ENCODE results near the gene SYT12.
"Not testable (repeated sequence)": the region's sequence is repeated elsewhere in the genome, so short reads cannot be mapped to it uniquely, and the experiment has no call there.

The SYT12 gene

GRCh38 chr11:66987158-66987620 lies 35.7 kb upstream of the SYT12 start (continued):
- TF ChIP-seq ZNF146 (tag by site-specific recombination; IDR thresholded peaks at IDR 0.05), result no peak

DNA sequence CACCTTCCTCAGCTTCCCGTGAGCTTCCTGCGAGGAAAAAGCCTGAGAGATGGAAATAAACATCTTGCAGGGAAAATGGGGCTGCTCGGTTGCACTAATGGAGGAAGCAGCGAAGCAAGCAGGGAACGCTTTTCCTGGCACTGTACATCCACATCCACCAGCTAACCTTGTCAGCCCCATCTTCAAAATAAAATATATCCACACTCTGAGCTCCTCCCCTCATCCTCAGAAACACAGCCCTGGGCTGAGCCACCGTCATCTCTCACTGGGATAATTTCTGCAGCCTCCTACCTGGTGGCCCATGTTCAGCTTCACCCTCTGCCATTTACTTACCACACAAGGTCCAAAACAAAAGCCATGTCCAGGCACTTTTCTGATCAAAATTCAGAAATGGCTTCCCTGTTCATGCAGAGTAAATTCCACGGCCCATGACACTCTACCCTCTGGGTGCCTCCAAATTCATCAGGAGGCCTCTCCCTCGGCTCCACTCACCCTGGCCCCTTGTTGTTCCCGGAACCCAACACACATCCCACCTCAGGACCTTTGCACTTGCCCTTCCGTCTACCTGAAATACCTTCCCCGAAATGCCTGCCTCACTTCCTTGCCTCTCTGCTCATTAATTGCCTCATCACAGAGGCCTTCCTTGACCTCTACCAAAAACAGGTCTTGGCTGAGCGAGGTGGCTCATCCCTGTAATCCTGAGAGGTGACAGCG lies 34.9 kb upstream of the SYT12 start:
- TF ChIP-seq, protein P1, sequence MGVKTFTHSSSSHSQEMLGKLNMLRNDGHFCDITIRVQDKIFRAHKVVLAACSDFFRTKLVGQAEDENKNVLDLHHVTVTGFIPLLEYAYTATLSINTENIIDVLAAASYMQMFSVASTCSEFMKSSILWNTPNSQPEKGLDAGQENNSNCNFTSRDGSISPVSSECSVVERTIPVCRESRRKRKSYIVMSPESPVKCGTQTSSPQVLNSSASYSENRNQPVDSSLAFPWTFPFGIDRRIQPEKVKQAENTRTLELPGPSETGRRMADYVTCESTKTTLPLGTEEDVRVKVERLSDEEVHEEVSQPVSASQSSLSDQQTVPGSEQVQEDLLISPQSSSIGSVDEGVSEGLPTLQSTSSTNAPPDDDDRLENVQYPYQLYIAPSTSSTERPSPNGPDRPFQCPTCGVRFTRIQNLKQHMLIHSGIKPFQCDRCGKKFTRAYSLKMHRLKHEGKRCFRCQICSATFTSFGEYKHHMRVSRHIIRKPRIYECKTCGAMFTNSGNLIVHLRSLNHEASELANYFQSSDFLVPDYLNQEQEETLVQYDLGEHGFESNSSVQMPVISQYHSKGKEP (tag by site-specific recombination; IDR thresholded peaks at IDR 0.05), result no peak
- TF ChIP-seq ZNF623 (tag by site-specific recombination; IDR thresholded peaks at IDR 0.05), result peak; percentile 87
- no peaks in the 10 kb centered on the region for H3K4me1 ChIP-seq (ENCODE audit: control insufficient read depth, insufficient read depth, low read length)
- POLR2A ChIA-PET, result interaction anchor here (1.1 kb wide), 1 partner anchor 131 kb away, joined by 3 read pairs; the partner anchor contains the start of gene KDM2A

GRCh38 chr11:66988741-66989140 lies 34.2 kb upstream of the SYT12 start:
- POLR2A ChIA-PET; H3K27ac ChIP-seq (ENCODE audit: extremely low read depth, low read depth, low read length); H3K9me3 ChIP-seq (ENCODE audit: control insufficient read depth, insufficient read depth, low read depth, low read length); H3K36me3 ChIP-seq (ENCODE audit: control insufficient read depth in 2 of 2, insufficient read depth in 1 of 2, low read length in 2 of 2); H3K4me1 ChIP-seq (ENCODE audit: control insufficient read depth, insufficient read depth, low read length); H3K4me3 ChIP-seq (ENCODE audit: low read depth, low read length): not testable (repeated sequence)
- CTCF ChIA-PET, result interaction anchor here (0.6 kb wide), 2 partner anchors 9 to 62 kb away, joined by 3 to 5 read pairs; no protein-coding TSS in a partner anchor

More for the DNA sequence above, 34.9 kb upstream of the SYT12 start:
- H3K27ac ChIP-seq (ENCODE audit: extremely low read depth, low read depth, low read length), result no peak overlapping the region
- no peaks in the 10 kb centered on the region for H3K9me3 ChIP-seq (ENCODE audit: control insufficient read depth, insufficient read depth, low read depth, low read length)
- H3K36me3 ChIP-seq (ENCODE audit: control insufficient read depth in 2 of 2, insufficient read depth in 1 of 2, low read length in 2 of 2), result no peaks in the 10 kb centered on the region
- no peak overlapping the region for H3K4me3 ChIP-seq (ENCODE audit: low read depth, low read length)
- CTCF ChIA-PET, result no interaction called here

GRCh38 chr11:66989360-66989759 lies 33.6 kb upstream of the SYT12 start:
- H3K9me3 ChIP-seq (ENCODE audit: control insufficient read depth, insufficient read depth, low read depth, low read length); POLR2A ChIA-PET; H3K4me1 ChIP-seq (ENCODE audit: control insufficient read depth, insufficient read depth, low read length); H3K36me3 ChIP-seq (ENCODE audit: control insufficient read depth in 2 of 2, insufficient read depth in 1 of 2, low read length in 2 of 2); H3K27ac ChIP-seq (ENCODE audit: extremely low read depth, low read depth, low read length); H3K4me3 ChIP-seq (ENCODE audit: low read depth, low read length): not testable (repeated sequence)
- CTCF ChIA-PET, result interaction anchor here (0.6 kb wide), 2 partner anchors 8 to 62 kb away, joined by 3 to 5 read pairs; no protein-coding TSS in a partner anchor

- no peaks in the 10 kb centered on the region for H3K4me1 ChIP-seq (ENCODE audit: control insufficient read depth, insufficient read depth, low read length)
- no peak overlapping the region for H3K27ac ChIP-seq (ENCODE audit: extremely low read depth, low read depth, low read length)
- TF ChIP-seq ZIC2 (tag by site-specific recombination; IDR thresholded peaks at IDR 0.05), result no peak
- TF ChIP-seq ZSCAN5A (tag by site-specific recombination; IDR thresholded peaks at IDR 0.05), result no peak
- TF ChIP-seq ZNF114 (tag by site-specific recombination; IDR thresholded peaks at IDR 0.05), result no peak
- TF ChIP-seq ZSCAN23 (tag by site-specific recombination; IDR thresholded peaks at IDR 0.05), result no peak
- TF ChIP-seq, protein P2, sequence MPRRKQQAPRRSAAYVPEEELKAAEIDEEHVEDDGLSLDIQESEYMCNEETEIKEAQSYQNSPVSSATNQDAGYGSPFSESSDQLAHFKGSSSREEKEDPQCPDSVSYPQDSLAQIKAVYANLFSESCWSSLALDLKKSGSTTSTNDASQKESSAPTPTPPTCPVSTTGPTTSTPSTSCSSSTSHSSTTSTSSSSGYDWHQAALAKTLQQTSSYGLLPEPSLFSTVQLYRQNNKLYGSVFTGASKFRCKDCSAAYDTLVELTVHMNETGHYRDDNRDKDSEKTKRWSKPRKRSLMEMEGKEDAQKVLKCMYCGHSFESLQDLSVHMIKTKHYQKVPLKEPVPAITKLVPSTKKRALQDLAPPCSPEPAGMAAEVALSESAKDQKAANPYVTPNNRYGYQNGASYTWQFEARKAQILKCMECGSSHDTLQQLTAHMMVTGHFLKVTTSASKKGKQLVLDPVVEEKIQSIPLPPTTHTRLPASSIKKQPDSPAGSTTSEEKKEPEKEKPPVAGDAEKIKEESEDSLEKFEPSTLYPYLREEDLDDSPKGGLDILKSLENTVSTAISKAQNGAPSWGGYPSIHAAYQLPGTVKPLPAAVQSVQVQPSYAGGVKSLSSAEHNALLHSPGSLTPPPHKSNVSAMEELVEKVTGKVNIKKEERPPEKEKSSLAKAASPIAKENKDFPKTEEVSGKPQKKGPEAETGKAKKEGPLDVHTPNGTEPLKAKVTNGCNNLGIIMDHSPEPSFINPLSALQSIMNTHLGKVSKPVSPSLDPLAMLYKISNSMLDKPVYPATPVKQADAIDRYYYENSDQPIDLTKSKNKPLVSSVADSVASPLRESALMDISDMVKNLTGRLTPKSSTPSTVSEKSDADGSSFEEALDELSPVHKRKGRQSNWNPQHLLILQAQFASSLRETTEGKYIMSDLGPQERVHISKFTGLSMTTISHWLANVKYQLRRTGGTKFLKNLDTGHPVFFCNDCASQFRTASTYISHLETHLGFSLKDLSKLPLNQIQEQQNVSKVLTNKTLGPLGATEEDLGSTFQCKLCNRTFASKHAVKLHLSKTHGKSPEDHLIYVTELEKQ (tag by site-specific recombination; IDR thresholded peaks at IDR 0.05; ENCODE audit: borderline replicate concordance), result no peak
- TF ChIP-seq BCL11A (tag by site-specific recombination; IDR thresholded peaks at IDR 0.05; ENCODE audit: low read depth), result no peak
- TF ChIP-seq ZNF677 (tag by site-specific recombination; IDR thresholded peaks at IDR 0.05), result no peak
- TF ChIP-seq ZSCAN16 (tag by site-specific recombination; IDR thresholded peaks at IDR 0.05), result no peak
- no peak for TF ChIP-seq HOXC10 (CRISPR knock-in tag; IDR thresholded peaks at IDR 0.05)
- TF ChIP-seq ZNF311 (tag by site-specific recombination; IDR thresholded peaks at IDR 0.05; ENCODE audit: borderline replicate concordance), result no peak
- TF ChIP-seq, protein P3, sequence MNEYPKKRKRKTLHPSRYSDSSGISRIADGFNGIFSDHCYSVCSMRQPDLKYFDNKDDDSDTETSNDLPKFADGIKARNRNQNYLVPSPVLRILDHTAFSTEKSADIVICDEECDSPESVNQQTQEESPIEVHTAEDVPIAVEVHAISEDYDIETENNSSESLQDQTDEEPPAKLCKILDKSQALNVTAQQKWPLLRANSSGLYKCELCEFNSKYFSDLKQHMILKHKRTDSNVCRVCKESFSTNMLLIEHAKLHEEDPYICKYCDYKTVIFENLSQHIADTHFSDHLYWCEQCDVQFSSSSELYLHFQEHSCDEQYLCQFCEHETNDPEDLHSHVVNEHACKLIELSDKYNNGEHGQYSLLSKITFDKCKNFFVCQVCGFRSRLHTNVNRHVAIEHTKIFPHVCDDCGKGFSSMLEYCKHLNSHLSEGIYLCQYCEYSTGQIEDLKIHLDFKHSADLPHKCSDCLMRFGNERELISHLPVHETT (tag by site-specific recombination; IDR thresholded peaks at IDR 0.05), result no peak
- POLR2A ChIA-PET, result interaction anchor here (0.8 kb wide), 1 partner anchor 19 kb away, joined by 3 read pairs; no protein-coding TSS in a partner anchor
- H3K9me3 ChIP-seq (ENCODE audit: control insufficient read depth, insufficient read depth, low read depth, low read length), result no peaks in the 10 kb centered on the region
- no peak overlapping the region for H3K4me3 ChIP-seq (ENCODE audit: low read depth, low read length)
- no peaks in the 10 kb centered on the region for H3K36me3 ChIP-seq (ENCODE audit: control insufficient read depth in 2 of 2, insufficient read depth in 1 of 2, low read length in 2 of 2)
- CTCF ChIA-PET, result interaction anchor here (3.2 kb wide), 1 partner anchor 16 kb away, joined by 10 read pairs; no protein-coding TSS in a partner anchor
These were observed 30.9 kb upstream of the SYT12 start for GRCh38 chr11:66992041-66992440.
